GM19035 (cell line): Measurements from ENCODE around the gene LSMEM2.
"Not testable (repeated sequence)": the region's sequence is repeated elsewhere in the genome, so short reads cannot be mapped to it uniquely, and the experiment has no call there.

ENCODE experiments used
- ATAC-seq: cut with Tn5 transposase; IDR thresholded peaks from one replicate; pipeline ENCODE4 v1.9.1; 2021; ENCODE audit not compliant: unreplicated experiment

Gene LSMEM2

DNA sequence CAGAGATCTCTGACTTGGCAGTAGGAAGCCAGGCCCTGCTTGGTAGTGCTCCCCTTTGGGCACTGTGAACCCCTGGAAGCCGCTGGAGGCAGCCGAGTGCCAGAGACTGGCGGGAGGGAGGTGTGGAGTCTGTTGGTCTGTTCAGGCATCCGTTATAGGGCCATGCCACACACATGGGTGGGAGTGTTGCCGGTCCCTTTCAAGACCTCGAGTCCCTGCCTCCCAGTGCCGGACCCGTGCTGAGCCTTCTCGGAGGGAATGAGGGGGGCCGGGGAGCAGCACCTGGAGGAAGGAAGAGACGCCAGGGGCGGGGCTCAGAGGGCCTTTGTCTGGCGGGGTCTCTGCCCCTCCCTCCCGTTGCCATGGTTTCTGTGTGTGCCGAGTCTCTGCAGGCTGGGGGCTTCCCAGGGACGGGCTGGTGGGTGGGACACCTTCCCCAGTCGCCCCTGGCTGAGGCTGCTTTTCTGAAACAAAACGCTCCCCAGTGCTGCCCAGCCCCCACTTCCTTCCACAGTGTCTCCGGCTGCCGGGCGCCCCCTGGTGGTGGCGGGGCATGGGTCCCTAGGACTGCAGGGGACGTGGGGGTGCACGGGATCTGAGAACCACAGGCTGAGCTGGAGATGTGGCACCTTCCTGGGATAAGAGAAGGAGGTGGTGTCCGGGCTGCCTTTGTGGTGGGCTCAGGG, 32.9 kb upstream of the LSMEM2 start:
- ATAC-seq: peak; percentile 73

DNA sequence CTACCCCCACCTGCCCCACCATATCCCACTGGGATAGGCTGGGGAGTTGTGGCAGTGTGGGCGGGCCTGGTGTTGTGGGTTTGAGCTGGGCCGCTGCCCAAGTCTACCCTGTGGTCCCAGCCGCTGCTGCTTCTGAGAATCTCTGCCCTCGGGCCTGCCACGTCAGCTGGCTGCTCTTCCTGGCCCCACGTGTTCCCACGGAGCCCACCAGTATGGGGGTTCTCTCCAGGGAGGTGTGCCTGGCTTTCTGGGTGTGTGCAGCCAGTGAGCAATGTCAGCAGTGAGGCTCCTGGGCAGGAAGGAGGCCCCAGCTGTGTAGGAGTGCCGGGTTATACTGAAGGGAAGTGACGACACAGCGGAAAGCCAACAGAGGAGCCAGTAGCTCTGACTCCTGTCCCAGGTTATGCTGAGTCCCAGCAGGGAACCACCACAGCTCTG, 32.4 kb upstream of the LSMEM2 start:
- ATAC-seq: peak; percentile 36

DNA sequence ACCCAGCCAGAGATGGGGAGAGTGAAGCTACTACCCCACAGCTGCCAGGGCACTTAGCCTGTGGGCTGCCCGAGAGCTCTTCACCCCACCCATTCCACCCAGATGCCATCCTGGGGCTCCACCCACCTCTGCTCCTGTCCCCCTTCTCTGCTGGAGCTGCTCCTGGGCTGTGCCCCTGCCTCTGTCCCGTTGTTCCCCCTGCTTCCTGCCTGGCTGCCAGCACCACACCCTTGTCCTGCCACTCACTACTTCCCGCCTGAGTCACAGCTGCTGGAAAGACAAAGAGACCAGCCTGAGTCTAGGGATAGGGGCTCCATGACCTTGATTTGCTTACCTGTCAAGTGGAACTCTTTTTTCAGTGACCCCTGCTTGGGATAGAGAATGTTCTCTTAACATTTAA, 30.5 kb upstream of the LSMEM2 start:
- no peak for ATAC-seq

DNA sequence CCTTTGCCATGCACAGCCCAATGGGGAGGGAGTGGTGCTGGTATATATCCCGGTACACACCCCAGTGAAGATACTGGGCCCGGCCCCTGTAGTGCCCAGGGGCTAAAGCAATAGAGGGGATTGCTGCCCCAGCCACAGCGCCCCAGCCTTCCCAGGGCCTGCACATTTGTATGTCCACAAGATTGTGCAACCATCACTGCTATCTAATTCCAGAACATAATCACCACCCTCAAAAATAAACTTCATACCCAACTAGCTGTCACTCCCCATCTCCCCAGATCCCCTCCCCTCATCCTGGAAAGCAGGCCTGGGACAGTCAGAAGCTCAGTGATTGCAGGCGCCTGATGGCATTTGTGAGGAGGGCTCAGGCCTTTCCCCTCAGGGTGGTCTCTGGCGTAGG, 29.4 kb upstream of the LSMEM2 start:
- no peak for ATAC-seq

DNA sequence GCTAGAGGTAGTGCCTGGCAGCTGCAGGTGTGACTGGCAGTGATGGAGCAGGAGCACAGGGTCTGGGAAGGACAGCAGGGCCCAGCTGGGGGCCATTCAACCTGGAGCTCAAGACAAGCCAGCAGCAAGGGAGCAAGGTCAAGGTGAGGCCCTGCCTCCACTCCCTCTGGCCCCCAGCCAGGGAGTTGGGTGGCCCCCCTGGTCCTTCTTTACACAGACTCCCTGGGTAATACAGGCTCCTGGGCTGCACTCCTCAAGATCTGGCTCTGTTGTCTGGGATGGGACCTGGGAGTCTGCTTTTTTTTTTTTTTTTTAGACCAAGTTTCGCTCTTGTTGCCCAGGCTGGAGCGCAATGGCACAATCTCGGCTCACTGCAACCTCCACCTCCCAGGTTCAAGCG, 28.4 kb upstream of the LSMEM2 start:
- no peak for ATAC-seq

DNA sequence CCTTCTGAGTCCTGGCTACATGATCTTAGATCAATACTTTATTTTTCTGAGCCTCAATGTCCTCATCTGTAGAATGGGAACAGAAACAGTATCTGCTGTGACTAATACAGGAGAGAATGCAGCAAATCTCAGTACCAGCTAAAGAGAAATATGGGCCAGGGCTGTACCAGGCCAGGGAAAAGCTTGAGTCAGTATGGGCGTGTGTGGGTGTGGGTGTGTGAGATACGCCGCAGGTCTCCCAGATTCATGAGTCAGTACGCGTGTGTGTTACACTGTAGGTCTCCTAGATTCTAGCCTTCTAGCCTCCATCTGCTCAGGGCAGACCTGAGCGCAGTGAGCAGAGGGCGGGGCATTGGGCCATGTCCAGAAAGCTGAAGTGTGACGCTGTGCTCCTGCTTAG, 27.7 kb upstream of the LSMEM2 start:
- ATAC-seq: no peak

DNA sequence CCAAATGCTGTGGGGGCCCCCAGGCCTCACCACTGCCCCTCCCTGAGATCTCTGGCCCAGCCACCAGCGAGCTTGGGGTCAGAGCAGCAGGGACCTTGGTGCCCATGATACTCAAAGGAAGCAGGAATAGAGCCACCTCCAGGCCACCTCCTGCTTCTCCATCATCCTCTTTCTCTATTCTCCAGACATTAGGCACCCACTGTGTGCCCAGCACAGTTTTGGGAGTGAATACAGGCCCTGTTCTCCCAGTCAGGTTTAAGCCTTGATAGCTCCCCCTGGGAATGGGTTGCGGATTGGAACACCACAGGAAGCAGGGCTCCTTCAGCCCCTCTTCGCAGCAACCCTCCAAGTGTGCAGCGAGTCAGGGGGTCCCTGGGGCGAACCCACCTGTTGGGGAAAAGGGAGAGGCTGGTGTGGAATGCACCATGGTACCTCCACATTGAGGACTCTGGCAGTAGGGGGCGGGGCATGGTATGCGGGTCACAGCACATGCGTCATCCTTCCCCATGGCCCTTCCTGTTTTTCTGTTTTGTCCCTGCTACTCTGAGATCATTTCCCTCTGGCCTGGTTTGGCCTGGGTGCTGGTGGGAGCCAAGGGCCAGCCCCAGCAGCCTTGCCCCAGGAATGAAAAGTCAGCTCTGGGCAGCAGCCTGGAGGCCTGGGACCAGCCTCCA, 24.2 kb upstream of the LSMEM2 start:
- no peak for ATAC-seq

DNA sequence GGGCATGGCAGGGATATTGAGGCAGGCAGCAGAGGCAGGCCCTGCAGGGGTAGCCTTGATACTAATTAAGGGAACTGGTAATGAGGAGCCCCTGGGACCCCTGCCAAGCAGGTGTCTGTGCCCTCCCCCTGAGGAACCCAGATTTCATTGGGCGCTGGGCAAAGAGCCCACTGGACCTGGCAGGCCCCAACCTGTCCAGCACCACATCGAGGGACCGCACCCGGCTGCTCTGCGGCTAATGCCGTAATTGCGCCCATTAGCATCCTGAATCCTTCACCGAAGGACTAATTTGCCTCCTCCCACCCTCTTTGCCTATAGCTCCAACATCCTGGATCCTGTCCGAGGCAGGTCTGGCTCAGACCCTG, 23.7 kb upstream of the LSMEM2 start:
- ATAC-seq: no peak

GRCh38 chr3:50256978-50257890, 21.7 kb upstream of the LSMEM2 start:
- no peak for ATAC-seq

GRCh38 chr3:50258029-50258680, 20.7 kb upstream of the LSMEM2 start:
- ATAC-seq: no peak

DNA sequence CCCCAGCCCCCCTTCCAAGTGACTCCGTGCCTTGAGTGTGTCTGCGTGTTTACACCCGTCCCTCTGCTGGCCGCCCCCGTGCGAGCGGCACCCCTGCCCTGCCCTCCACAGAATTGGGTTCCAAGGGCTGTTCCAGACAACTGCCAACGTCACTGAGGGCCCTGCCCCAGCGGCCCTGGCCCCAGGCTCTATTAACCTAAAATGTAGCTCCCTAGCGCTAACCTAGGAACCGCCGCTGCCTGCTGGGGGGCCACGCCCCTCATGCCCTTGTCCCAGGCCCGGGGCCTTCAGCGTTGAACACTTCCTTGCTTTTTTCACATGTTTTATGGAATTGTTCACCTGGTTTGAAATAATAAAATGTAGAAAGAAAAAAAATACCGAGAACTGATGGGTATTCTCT, 19.9 kb upstream of the LSMEM2 start:
- no peak for ATAC-seq

DNA sequence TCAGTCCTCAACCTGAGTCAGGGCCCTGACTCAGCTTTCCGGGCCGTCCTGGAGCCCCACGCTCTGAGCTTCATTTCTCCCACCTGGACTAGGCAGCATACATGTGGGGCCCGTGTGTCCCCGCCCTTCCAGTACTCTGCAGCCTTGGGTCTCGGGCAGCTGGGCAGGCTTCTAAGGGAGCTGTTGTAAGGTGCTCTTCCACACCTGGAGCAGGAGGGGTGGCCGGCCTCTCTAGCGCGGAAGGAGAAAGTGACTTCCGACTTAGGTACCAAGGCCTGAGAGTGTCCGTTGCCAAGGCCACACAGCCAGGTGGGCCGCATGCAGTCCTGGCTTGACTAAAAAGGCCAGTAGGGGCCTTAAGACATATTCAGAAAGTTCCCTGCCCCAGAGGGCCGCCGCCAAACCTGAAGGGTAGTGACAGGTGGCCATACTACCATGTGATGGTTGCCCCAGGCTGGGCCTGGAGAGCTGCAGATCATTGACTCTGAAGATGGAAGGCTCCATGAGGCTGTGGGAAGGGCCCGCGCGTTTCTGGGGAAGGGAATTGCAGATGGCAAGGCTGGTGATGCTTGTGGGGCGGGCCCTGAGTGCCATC, 19.4 kb upstream of the LSMEM2 start:
- ATAC-seq: peak; percentile 17

GRCh38 chr3:50260027-50260941, 18.6 kb upstream of the LSMEM2 start:
- peak; percentile 73 for ATAC-seq

GRCh38 chr3:50260942-50261441, 17.9 kb upstream of the LSMEM2 start:
- no peak for ATAC-seq

- no peak for ATAC-seq
These were observed 17.4 kb upstream of the LSMEM2 start for GRCh38 chr3:50261505-50261904.

- ATAC-seq: not testable (repeated sequence)
These were observed 16.7 kb upstream of the LSMEM2 start for GRCh38 chr3:50262200-50262599.

GRCh38 chr3:50262778-50263177, 16.1 kb upstream of the LSMEM2 start:
- no peak for ATAC-seq

- ATAC-seq: no peak
These were observed 15.2 kb upstream of the LSMEM2 start for GRCh38 chr3:50263478-50264382.
